HL-60/S4 treated with retinoic acid at 250 ng/mL for 4 days and 3 days (cell line): ENCODE results near the gene PHB1.

Experiments
- in situ Hi-C: fragments of 300-500 bp; cut with MboI; formaldehyde crosslinking; loops from 2 replicates; pipeline ENCODE4 v1.7.0; 2022; ENCODE audit warnings: low sequenced_read_pairs

Gene PHB1

GRCh38 chr17:49414622-49415350 lies at the start of gene PHB1:
Gene PHB1, minus strand, starts transcription at chr17:49414882. Its CDS starts 1,618 bp downstream, at chr17:49413264.
- in situ Hi-C loops: loop anchor here (10.0 kb wide), 1 partner anchor 130 kb away; no protein-coding TSS in a partner anchor

GRCh38 chr17:49464049-49464448 lies 49.4 kb upstream of the PHB1 start:
- in situ Hi-C loops: no loop called here

- in situ Hi-C loops: no loop called here
Observed at GRCh38 chr17:49461580-49461979, 46.9 kb upstream of the PHB1 start.

- in situ Hi-C loops: no loop called here
Observed at GRCh38 chr17:49460401-49460800, 45.7 kb upstream of the PHB1 start.

- in situ Hi-C loops: no loop called here
Observed at GRCh38 chr17:49459401-49459984, 44.8 kb upstream of the PHB1 start.

- in situ Hi-C loops: no loop called here
Observed at GRCh38 chr17:49457564-49458535, 43.2 kb upstream of the PHB1 start.

- in situ Hi-C loops: no loop called here
Observed at GRCh38 chr17:49456183-49456965, 41.7 kb upstream of the PHB1 start.

- in situ Hi-C loops: no loop called here
Observed at GRCh38 chr17:49455272-49455861, 40.7 kb upstream of the PHB1 start.

- in situ Hi-C loops: no loop called here
Observed at GRCh38 chr17:49454050-49454449, 39.4 kb upstream of the PHB1 start.

GRCh38 chr17:49452661-49453060 lies 38.0 kb upstream of the PHB1 start:
- in situ Hi-C loops: no loop called here

GRCh38 chr17:49452201-49452600 lies 37.5 kb upstream of the PHB1 start:
- in situ Hi-C loops: no loop called here

- in situ Hi-C loops: no loop called here
Observed at GRCh38 chr17:49450735-49451134, 36.1 kb upstream of the PHB1 start.

- in situ Hi-C loops: no loop called here
Observed at GRCh38 chr17:49450181-49450580, 35.5 kb upstream of the PHB1 start.

- in situ Hi-C loops: no loop called here
Observed at GRCh38 chr17:49447628-49448302, 33.1 kb upstream of the PHB1 start.

- in situ Hi-C loops: no loop called here
Observed at GRCh38 chr17:49445591-49445990, 30.9 kb upstream of the PHB1 start.

- in situ Hi-C loops: no loop called here
Observed at GRCh38 chr17:49444384-49444783, 29.7 kb upstream of the PHB1 start.

GRCh38 chr17:49443862-49444261 lies 29.2 kb upstream of the PHB1 start:
- in situ Hi-C loops: no loop called here

GRCh38 chr17:49442041-49442440 lies 27.4 kb upstream of the PHB1 start:
- in situ Hi-C loops: no loop called here

- in situ Hi-C loops: no loop called here
Observed at GRCh38 chr17:49441578-49441977, 26.9 kb upstream of the PHB1 start.

GRCh38 chr17:49440581-49440980 lies 25.9 kb upstream of the PHB1 start:
- in situ Hi-C loops: no loop called here
